NAMALWA (cell line): ENCODE results near the gene ITPK1.

Source experiments
- DNase-seq: peaks from one replicate; pipeline ENCODE4 v3.0.0-alpha.2; 2015; ENCODE audit warnings: low spot score

ITPK1 gene

GRCh38 chr14:92888896-92889295 is 226.8 kb downstream of the ITPK1 start:
- DNase-seq, result no peak

GRCh38 chr14:92887157-92887556 is 228.6 kb downstream of the ITPK1 start:
- no peak for DNase-seq
